Cardiac fibroblast (primary cell): ENCODE data around the gene NPAS3.
"Not testable (repeated sequence)": the region's sequence is repeated elsewhere in the genome, so short reads cannot be mapped to it uniquely, and the experiment has no call there.

Experiments used
- DNase-seq, 2 donors: peaks; one replicate each; pipeline versions ENCODE4 v3.0.0 to v3.0.0-alpha.2; 2010; ENCODE audit warnings: low read depth in 2 of 2
- H3K4me3 ChIP-seq, 2 donors: replicated peaks in 1 of 2; 1 replicate in 1 of 2; 2 replicates in 1 of 2; pipeline ENCODE4 v1.5.1; 2011; ENCODE audit warnings: low read depth in 2 of 2, low read length in 2 of 2, mild to moderate bottlenecking in 2 of 2, moderate library complexity in 1 of 2
- TF ChIP-seq, protein P1 (sequence below): IDR thresholded peaks from one replicate; pipeline ENCODE4 v1.5.1; 2011; ENCODE audit warnings: low read depth, mild to moderate bottlenecking, low read length, inconsistent platforms

Gene NPAS3

DNA sequence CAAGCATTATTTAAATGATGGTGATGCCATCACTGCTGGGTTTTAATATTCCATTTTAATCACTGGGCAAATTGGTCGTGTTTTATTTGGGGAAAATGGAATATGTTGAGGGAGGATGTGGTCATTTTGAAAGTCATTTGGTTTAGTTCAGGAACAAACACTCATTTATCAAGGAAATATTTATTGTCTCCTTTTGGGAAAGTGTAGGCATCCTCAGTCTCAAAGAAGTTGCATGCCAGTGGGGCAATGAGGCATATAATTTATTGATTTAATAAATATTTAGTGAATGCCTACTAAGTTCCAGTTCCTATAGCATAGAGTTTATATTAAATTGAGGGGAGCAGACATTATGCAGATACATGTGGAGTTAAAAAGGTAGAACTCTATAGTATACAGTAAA is 134.3 kb downstream of the NPAS3 start:
- DNase-seq: no peak
- H3K4me3 ChIP-seq: no peak overlapping the region
- TF ChIP-seq, protein P1, sequence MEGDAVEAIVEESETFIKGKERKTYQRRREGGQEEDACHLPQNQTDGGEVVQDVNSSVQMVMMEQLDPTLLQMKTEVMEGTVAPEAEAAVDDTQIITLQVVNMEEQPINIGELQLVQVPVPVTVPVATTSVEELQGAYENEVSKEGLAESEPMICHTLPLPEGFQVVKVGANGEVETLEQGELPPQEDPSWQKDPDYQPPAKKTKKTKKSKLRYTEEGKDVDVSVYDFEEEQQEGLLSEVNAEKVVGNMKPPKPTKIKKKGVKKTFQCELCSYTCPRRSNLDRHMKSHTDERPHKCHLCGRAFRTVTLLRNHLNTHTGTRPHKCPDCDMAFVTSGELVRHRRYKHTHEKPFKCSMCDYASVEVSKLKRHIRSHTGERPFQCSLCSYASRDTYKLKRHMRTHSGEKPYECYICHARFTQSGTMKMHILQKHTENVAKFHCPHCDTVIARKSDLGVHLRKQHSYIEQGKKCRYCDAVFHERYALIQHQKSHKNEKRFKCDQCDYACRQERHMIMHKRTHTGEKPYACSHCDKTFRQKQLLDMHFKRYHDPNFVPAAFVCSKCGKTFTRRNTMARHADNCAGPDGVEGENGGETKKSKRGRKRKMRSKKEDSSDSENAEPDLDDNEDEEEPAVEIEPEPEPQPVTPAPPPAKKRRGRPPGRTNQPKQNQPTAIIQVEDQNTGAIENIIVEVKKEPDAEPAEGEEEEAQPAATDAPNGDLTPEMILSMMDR: no peak

DNA sequence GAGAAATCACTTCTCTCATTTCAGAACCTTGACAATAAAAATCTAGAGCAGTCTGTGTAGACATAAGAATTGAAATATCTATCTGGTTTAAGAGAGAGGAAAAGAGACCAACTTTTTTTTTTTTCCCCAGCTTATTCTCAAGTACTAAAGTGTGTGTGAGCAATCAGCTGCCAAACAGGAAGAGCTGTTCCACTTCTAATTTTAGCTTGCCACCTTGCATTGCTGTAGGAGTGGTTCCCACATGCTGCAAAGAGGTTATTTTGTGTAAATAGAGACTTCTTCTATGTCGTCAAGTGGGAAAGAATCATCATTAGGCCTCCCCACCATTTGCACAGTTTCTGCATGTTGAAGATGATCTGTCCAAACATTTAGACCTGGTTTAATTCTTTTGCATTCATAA is 142.6 kb downstream of the NPAS3 start:
- TF ChIP-seq, protein P1: no peak
- no peak for DNase-seq

DNA sequence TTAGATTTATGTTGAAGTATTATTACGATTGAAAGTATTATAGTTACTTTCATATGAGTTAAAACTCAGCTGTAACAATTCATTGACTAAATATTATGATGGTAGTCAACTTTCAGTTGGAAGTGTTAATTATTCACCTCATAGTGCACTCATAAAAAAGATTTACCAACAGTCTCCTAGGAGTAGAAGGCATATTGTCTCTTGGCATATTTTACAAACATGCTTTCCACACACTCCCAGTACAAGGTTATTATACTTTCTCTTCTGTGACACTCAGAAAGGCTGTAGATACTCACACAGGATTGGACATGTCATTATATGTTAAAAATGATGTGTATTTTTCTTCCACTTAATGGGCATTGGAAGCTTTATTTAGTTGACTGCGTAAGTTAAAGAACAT is 147.1 kb downstream of the NPAS3 start:
- no peak for DNase-seq
- TF ChIP-seq, protein P1: no peak
- no peak overlapping the region for H3K4me3 ChIP-seq

More for the DNA sequence above, 142.6 kb downstream of the NPAS3 start:
- no peak overlapping the region for H3K4me3 ChIP-seq

DNA sequence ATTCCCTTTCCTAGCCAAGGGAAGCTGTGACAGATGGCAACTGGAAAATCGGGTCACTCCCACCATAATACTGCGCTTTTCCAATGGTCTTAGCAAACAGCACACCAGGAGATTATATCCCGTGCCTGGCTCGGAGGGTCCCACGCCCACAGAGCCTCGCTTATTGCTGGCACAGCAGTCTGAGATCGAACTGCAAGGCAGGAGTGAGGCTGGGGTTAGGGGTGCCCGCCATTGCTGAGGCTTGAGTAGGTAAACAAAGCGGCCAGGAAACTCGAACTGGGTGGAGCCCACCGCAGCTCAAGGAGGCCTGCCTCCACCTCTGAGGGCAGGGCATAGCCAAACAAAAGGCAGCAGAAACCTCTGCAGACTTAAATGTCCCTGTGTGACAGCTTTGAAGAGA is 149.6 kb downstream of the NPAS3 start:
- DNase-seq, H3K4me3 ChIP-seq: not testable (repeated sequence)

DNA sequence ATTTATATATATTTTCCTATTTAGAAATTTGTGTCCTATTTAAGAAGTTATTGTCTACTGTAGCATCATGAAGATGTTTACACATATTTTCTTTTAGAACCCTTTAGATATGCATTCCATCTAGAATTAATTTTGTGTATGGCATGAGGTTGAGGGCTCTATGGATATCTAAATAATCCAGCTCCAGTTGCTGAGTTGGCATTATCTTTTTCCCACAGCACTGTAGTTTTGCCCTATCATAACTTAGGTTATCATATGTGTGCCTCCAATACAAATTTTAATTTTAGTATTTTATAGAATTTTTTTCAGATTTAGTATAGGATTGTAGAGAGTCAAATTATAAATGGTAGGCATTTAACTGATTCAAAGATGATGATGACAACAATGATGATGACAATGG is 159.3 kb downstream of the NPAS3 start:
- TF ChIP-seq, protein P1: no peak
- DNase-seq: no peak
- H3K4me3 ChIP-seq: no peak overlapping the region

DNA sequence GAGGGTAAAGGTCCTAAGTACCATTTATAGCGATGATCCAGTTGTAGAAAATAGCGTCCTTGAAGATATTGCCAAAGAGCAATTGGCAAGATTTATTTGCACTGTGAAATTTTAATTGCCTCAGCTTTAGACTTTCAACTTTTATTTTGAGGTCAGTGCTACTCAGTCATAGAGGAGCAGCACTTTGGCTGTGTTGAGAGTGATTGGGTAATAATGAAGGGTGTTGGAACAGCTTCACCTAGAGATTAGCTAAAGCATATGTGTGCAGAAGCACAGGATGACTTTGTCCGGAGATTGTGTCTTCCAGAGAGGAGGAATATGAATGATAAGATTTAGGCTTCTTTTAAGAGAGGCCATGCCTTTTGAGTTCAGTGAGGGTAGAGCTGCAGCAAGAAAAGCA is 164.8 kb downstream of the NPAS3 start:
- TF ChIP-seq, protein P1: no peak
- DNase-seq: no peak
- H3K4me3 ChIP-seq: no peak overlapping the region

DNA sequence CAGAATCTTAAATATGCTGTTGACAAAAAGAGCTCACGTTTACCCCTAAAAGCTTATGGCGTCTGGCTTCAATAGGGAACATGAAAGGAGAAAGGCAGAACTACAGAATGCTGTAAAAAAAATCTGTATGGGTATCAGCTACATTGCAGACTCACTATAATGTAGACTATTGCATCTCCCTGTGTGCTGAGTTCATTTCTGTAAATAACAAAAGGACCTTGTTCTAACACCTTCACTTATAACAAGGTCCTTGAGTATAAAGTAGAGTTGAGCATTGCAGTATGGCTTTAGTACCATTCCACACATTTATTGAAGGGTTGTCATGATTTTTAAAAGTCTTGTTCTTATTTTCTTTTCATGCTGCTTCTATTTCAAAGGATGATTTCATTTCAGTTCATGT is 165.3 kb downstream of the NPAS3 start:
- TF ChIP-seq, protein P1: no peak
- no peak overlapping the region for H3K4me3 ChIP-seq

More for the DNA sequence above, 165.3 kb downstream of the NPAS3 start:
- DNase-seq: no peak
